Neuronal stem cell (in vitro differentiated cells): ENCODE data around the gene STYX.
A peak's percentile ranks its signal among the peaks of the same experiment; 100 is the strongest.

Experiments
- DNase-seq: peaks from one replicate; pipeline ENCODE4 v3.0.0-alpha.2; 2013; ENCODE audit warnings: low spot score
- H2AFZ ChIP-seq: one replicate; pipeline ENCODE4 v1.6.1; 2013; ENCODE audit warnings: mild to moderate bottlenecking, low read length, inconsistent platforms
- H2AK5ac ChIP-seq: 2 replicates; pipeline ENCODE4 v1.6.1; 2013; ENCODE audit warnings: low read depth, mild to moderate bottlenecking, inconsistent platforms, low read length, moderate library complexity, mixed read lengths
- H2BK120ac ChIP-seq: 2 replicates; pipeline ENCODE4 v1.6.1; 2013; ENCODE audit warnings: low read depth, mild to moderate bottlenecking, inconsistent platforms, low read length, moderate library complexity, mixed read lengths
- H2BK12ac ChIP-seq: one replicate; pipeline ENCODE4 v1.6.1; 2013; ENCODE audit warnings: low read length, inconsistent platforms
- H2BK15ac ChIP-seq: 2 replicates; pipeline ENCODE4 v1.6.1; 2013; ENCODE audit warnings: mild to moderate bottlenecking, low read length, inconsistent platforms, mixed read lengths
- H2BK5ac ChIP-seq: one replicate; pipeline ENCODE4 v1.6.1; 2013; ENCODE audit warnings: inconsistent platforms, mild to moderate bottlenecking, low read length, moderate library complexity
- H3K14ac ChIP-seq: one replicate; pipeline ENCODE4 v1.6.1; 2013; ENCODE audit warnings: low read length, inconsistent platforms
- H3K18ac ChIP-seq: 2 replicates; pipeline ENCODE4 v1.6.1; 2013; ENCODE audit warnings: low read length, inconsistent platforms
- H3K23ac ChIP-seq: 2 replicates; pipeline ENCODE4 v1.6.1; 2013; ENCODE audit warnings: low read depth, mild to moderate bottlenecking, mixed read lengths, low read length, inconsistent platforms; ENCODE audit not compliant: poor library complexity
- H3K27ac ChIP-seq: replicated peaks from 3 replicates; pipeline ENCODE4 v1.5.1; 2013; ENCODE audit warnings: low read length, inconsistent platforms
- H3K27me3 ChIP-seq, 3 experiments: 2 replicates each; pipeline ENCODE4 v1.6.1; 2013; ENCODE audit warnings: low read length in 3 of 3, mild to moderate bottlenecking in 2 of 3, inconsistent platforms in 1 of 3, low read depth in 1 of 3, mixed read lengths in 1 of 3, moderate library complexity in 1 of 3; ENCODE audit not compliant: control insufficient read depth in 3 of 3, insufficient read depth in 3 of 3
- H3K36me3 ChIP-seq, 2 donors: replicated peaks in 1 of 2; 2 replicates each; pipeline ENCODE4 v1.6.1; 2013; ENCODE audit warnings: low read length in 2 of 2; ENCODE audit not compliant: control insufficient read depth in 2 of 2, insufficient read depth in 2 of 2
- H3K4ac ChIP-seq: 2 replicates; pipeline ENCODE4 v1.6.1; 2013; ENCODE audit warnings: inconsistent platforms, mild to moderate bottlenecking, low read length, moderate library complexity
- H3K4me1 ChIP-seq, 2 donors: 1 replicate in 1 of 2; 2 replicates in 1 of 2; pipeline ENCODE4 v1.6.1; 2013; ENCODE audit warnings: low read length in 2 of 2, low read depth in 1 of 2; ENCODE audit not compliant: control insufficient read depth in 2 of 2, insufficient read depth in 1 of 2
- H3K4me2 ChIP-seq: one replicate; pipeline ENCODE4 v1.6.1; 2013; ENCODE audit warnings: mild to moderate bottlenecking, low read length, inconsistent platforms; ENCODE audit not compliant: insufficient read depth, poor library complexity, severe bottlenecking
- H3K4me3 ChIP-seq, 2 donors: 2 replicates each; pipeline ENCODE4 v1.5.1; 2013; ENCODE audit warnings: low read length in 2 of 2, mild to moderate bottlenecking in 2 of 2, inconsistent platforms in 1 of 2, moderate library complexity in 1 of 2
- H3K79me1 ChIP-seq: one replicate; pipeline ENCODE4 v1.6.1; 2013; ENCODE audit warnings: low read depth, mild to moderate bottlenecking, inconsistent platforms, low read length, moderate library complexity
- H3K9ac ChIP-seq: one replicate; pipeline ENCODE4 v1.6.1; 2013; ENCODE audit warnings: mild to moderate bottlenecking, low read depth, low read length, inconsistent platforms; ENCODE audit not compliant: poor library complexity
- H3K9me3 ChIP-seq, 2 donors: replicated peaks in 1 of 2; 2 replicates each; pipeline versions ENCODE3 to v1.6.1; 2013; ENCODE audit warnings: low read length in 2 of 2, mild to moderate bottlenecking in 2 of 2, inconsistent platforms in 1 of 2, low read depth in 1 of 2, mixed read lengths in 1 of 2, moderate library complexity in 1 of 2; ENCODE audit not compliant: control insufficient read depth in 2 of 2, insufficient read depth in 1 of 2
- H4K8ac ChIP-seq: one replicate; pipeline ENCODE4 v1.6.1; 2013; ENCODE audit warnings: low read depth, mild to moderate bottlenecking, inconsistent platforms, low read length, moderate library complexity
- H4K91ac ChIP-seq: one replicate; pipeline ENCODE4 v1.6.1; 2013; ENCODE audit warnings: low read length, low read depth, mild to moderate bottlenecking, inconsistent platforms; ENCODE audit not compliant: poor library complexity
- WGBS, 2 donors: extraction: QIAGEN DNeasy Blood & Tissue Kit; methylation state at CpG; one replicate each; pipeline ENCODE4 v1.1.7; 2013; ENCODE audit warnings: missing lambda C conversion rate in 2 of 2, mixed read lengths in 1 of 2; ENCODE audit not compliant: insufficient read length in 2 of 2, insufficient replicate concordance in 1 of 2; ENCODE audit errors: extremely low coverage in 2 of 2; 5-methylcytosine and 5-hydroxymethylcytosine counted together

STYX gene

DNA sequence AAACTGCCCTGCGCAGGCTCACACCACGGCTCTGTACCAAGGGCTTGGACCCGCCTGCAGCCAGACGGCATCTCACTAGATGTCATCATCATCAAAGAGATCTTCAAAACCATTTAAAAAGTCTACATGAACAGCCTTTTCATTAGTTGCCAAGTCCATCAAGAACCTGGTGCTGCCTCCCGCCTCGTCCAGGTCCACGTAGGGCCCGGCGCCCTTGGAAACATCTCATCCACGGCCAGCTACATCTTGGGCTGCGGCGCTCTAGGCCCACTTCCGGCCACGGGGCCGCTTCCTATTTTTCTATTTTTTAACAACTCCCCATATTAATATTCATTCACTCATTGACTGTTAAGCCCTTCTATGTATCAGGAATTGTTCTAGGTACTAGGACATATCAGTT lies 68.9 kb downstream of the STYX start:
- no peaks in the 10 kb centered on the region for H3K9me3 ChIP-seq
- H3K18ac ChIP-seq, result no peak overlapping the region
- H3K14ac ChIP-seq, result no peak overlapping the region
- H2AK5ac ChIP-seq, result no peak overlapping the region
- no peak overlapping the region for H2AFZ ChIP-seq
- no peak overlapping the region for H3K9ac ChIP-seq
- H2BK15ac ChIP-seq, result no peak overlapping the region
- H3K36me3 ChIP-seq, result no peaks in the 10 kb centered on the region
- H3K23ac ChIP-seq, result no peak overlapping the region
- H3K4me3 ChIP-seq, result no peak overlapping the region
- H3K27me3 ChIP-seq, result no peaks in the 10 kb centered on the region
- H2BK12ac ChIP-seq, result no peak overlapping the region
- no peak overlapping the region for H4K91ac ChIP-seq
- no peak for DNase-seq
- no CpG with 5 or more reads among the region's 15 CpGs for WGBS, 2 donors
- no peak overlapping the region for H3K4me2 ChIP-seq
- H2BK5ac ChIP-seq, result no peak overlapping the region
- no peaks in the 10 kb centered on the region for H3K79me1 ChIP-seq
- no peak overlapping the region for H3K4ac ChIP-seq
- H4K8ac ChIP-seq, result no peak overlapping the region
- no peaks in the 10 kb centered on the region for H3K4me1 ChIP-seq
- no peak overlapping the region for H2BK120ac ChIP-seq
- H3K27ac ChIP-seq, result no peak overlapping the region

DNA sequence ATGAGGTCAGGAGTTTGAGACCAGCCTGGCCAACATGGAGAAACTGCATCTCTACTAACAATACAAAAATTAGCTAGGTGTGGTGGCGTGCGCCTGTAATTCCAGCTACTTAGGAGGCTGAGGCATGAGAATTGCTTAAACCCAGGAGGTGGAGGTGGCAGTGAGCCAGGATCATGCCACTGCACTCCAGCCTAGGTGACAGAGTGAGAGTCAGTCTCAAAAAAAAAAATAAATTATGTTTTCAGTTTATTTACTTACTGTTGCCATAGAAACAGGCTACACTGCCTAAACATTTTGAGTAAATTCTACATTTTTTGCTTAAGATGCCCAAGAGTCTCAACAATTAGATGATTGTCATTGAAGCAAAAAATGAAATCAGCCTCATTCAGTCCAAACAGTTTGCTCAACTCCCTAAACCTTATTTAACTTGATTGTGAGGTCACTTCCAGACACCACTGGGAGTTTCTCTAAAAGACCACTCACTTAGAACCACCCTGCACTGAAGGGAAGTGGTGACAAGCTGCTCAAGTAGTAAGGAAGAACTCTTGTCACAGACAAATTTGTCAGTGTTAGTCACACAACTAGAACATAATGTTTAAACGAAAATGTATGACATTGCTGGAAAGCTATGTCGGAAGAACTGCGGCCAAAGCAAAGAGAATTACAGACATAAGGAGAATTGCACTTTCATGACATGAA lies 71.2 kb downstream of the STYX start:
- WGBS, 2 donors, result no CpG with 5 or more reads among the region's 5 CpGs

DNA sequence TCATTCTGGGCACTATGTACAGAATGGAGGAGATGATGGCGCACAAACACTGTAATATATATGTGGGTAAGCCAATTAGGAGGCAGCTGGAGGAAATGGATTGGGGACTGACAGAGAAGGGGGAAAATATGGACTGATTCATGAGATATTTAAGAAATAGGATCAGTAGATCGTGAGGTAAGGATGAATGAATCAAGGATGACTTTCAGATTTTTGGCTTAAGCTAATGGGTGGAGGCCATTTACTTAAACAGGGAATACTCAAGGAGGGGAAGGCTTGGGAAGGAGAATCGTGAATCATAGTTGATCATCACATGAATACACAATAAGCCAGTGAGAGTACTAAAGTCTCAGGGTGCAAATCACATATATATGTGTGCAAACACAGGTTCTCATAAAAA lies 72.6 kb downstream of the STYX start:
- H3K4me2 ChIP-seq, result no peak overlapping the region

More for the DNA sequence above, 71.2 kb downstream of the STYX start:
- H2BK120ac ChIP-seq, result no peak overlapping the region
- no peaks in the 10 kb centered on the region for H3K79me1 ChIP-seq
- no peak overlapping the region for H2BK5ac ChIP-seq
- no peak overlapping the region for H2AK5ac ChIP-seq
- H4K91ac ChIP-seq, result no peak overlapping the region
- no peaks in the 10 kb centered on the region for H3K9me3 ChIP-seq
- H3K9ac ChIP-seq, result no peak overlapping the region
- no peak overlapping the region for H3K27ac ChIP-seq
- H3K36me3 ChIP-seq, result no peaks in the 10 kb centered on the region
- no peak overlapping the region for H4K8ac ChIP-seq
- no peak overlapping the region for H3K4me3 ChIP-seq
- H3K4me1 ChIP-seq, result no peaks in the 10 kb centered on the region
- H2BK15ac ChIP-seq, result no peak overlapping the region
- no peak for DNase-seq
- H2AFZ ChIP-seq, result peak overlapping the region; percentile 35
- H3K4me2 ChIP-seq, result no peak overlapping the region
- no peak overlapping the region for H2BK12ac ChIP-seq
- H3K4ac ChIP-seq, result no peak overlapping the region
- H3K14ac ChIP-seq, result no peak overlapping the region
- no peaks in the 10 kb centered on the region for H3K27me3 ChIP-seq
- H3K18ac ChIP-seq, result no peak overlapping the region
- no peak overlapping the region for H3K23ac ChIP-seq

DNA sequence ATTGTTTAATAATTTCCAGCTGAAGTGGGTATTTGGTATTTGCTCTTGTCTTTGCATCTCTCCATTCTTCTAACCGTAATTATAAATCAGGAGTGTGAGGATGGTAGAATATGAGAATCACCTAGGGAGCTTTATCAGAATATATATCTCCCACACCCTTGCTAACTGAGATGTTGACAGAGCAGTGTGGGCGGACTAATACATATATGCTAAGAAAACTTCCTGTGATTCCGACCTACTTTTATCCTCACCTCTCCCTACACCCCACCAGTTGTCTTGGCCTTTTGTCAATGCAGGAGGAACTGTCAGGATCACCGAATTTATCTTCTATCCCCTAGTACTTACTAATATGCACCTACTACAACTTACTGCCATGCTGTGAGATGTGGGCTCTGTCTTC lies 76.1 kb downstream of the STYX start:
- H3K9ac ChIP-seq, result no peak overlapping the region
- no peak overlapping the region for H2BK12ac ChIP-seq
- no peaks in the 10 kb centered on the region for H3K79me1 ChIP-seq
- no peak overlapping the region for H2BK15ac ChIP-seq
- H4K91ac ChIP-seq, result no peak overlapping the region
- no peaks in the 10 kb centered on the region for H3K36me3 ChIP-seq
- no peak overlapping the region for H2BK5ac ChIP-seq
- no peak overlapping the region for H3K14ac ChIP-seq
- no peaks in the 10 kb centered on the region for H3K4me1 ChIP-seq
- no peak overlapping the region for H2AFZ ChIP-seq
- H2BK120ac ChIP-seq, result no peak overlapping the region
- no peak for DNase-seq
- no peak overlapping the region for H3K18ac ChIP-seq
- H3K9me3 ChIP-seq, result no peaks in the 10 kb centered on the region
- H2AK5ac ChIP-seq, result no peak overlapping the region
- no CpG with 5 or more reads among the region's 4 CpGs for WGBS, 2 donors
- H4K8ac ChIP-seq, result no peak overlapping the region
- no peak overlapping the region for H3K27ac ChIP-seq
- H3K23ac ChIP-seq, result no peak overlapping the region
- H3K27me3 ChIP-seq, result no peaks in the 10 kb centered on the region
- no peak overlapping the region for H3K4me3 ChIP-seq
- no peak overlapping the region for H3K4me2 ChIP-seq
- H3K4ac ChIP-seq, result no peak overlapping the region

More for the DNA sequence above, 72.6 kb downstream of the STYX start:
- H2AK5ac ChIP-seq, result no peak overlapping the region
- H4K91ac ChIP-seq, result no peak overlapping the region
- H3K4me1 ChIP-seq, result no peaks in the 10 kb centered on the region
- no peak overlapping the region for H3K4me3 ChIP-seq
- H4K8ac ChIP-seq, result no peak overlapping the region
- H3K18ac ChIP-seq, result no peak overlapping the region
- H2BK120ac ChIP-seq, result no peak overlapping the region
- H2AFZ ChIP-seq, result no peak overlapping the region
- no peaks in the 10 kb centered on the region for H3K79me1 ChIP-seq
- H3K9ac ChIP-seq, result no peak overlapping the region
- no peak for DNase-seq
- H2BK12ac ChIP-seq, result no peak overlapping the region
- no peak overlapping the region for H3K23ac ChIP-seq
- no peak overlapping the region for H3K14ac ChIP-seq
- H2BK15ac ChIP-seq, result no peak overlapping the region
- H3K27me3 ChIP-seq, result no peaks in the 10 kb centered on the region
- no CpG with 5 or more reads among the region's 3 CpGs for WGBS, 2 donors
- H2BK5ac ChIP-seq, result no peak overlapping the region
- no peaks in the 10 kb centered on the region for H3K36me3 ChIP-seq
- no peaks in the 10 kb centered on the region for H3K9me3 ChIP-seq
- H3K4ac ChIP-seq, result no peak overlapping the region
- H3K27ac ChIP-seq, result no peak overlapping the region
